Smooth muscle cell of the brain vasculature (primary cell): ENCODE measurements around the gene PYGO1.
A peak's percentile ranks its signal among the peaks of the same experiment; 100 is the strongest.
"Not testable (repeated sequence)": the region's sequence is repeated elsewhere in the genome, so short reads cannot be mapped to it uniquely, and the experiment has no call there.

Source experiments
- DNase-seq: peaks from one replicate; pipeline ENCODE4 v3.0.0-alpha.2; 2012; ENCODE audit warnings: low read depth, low spot score

Gene PYGO1

DNA sequence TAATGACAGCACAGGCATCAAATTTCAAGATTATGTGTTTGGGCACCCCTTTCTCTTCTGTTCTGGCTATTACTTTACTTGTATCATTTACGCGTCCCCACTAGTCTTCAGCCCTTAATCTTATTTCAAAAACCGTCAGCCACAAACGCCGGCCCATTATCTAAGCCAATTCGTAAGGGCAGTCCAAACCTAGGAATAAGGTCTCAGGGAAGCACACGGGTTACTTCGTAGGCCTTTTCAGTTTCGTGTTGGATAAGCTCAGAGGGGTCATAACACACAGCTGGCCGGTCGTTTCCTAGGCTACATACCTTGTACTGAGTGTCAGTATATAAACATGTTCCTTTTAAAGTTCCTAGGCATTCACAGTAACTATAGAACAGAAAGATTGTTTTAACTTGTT is 75.0 kb downstream of the PYGO1 start:
- no peak for DNase-seq

DNA sequence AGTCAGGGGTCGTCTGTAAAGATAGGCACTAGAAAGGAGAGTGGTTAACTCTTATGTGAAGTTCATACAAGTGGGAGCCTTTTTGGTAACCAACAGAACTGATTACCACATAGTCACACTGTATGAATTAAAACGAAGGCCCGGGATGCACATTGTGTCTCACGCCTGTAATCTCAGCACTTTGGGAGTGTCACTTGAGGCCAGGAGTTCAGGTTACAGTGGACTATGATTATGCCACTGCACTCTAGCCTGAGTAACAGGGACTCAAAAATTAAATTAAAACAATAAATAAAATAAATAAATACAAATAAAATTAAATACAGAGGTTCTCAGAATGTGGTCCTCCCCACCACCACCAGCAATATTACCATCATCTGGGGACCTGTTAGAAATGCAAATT is 80.6 kb downstream of the PYGO1 start:
- DNase-seq, result no peak

DNA sequence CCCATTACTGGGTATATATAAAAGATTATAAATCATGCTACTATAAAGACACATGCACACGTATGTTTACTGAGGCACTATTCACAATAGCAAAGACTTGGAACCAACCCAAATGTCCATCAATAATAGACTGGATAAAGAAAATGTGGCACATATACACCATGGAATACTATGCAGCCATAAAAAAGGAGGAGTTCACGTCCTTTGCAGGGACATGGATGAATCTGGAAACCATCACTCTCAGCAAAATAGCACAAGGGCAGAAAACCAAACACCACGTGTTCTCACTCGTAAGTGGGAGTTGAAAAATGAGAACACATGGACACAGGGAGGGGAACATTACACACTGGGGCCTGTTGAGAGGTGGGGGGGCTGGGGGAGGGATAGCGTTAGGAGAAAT is 82.7 kb downstream of the PYGO1 start:
- not testable (repeated sequence) for DNase-seq

DNA sequence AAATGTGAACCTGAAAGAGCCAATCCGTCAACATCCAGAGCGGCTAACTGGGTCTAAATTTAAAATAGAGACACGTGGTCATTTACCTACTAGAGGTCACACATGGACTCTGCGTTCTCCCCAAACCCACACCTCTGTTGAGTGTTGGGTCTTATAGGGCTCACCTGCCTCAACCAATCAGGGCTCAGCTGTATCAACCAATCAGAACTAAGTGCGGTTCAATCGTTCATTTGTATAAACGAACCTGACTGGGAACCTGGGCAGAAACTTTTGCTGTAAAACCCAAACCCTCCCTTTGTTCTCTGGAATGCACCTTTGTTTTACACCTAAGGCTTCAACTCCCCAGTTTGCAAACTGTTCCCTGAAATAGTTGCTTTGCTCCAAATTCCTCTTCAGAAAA is 89.0 kb downstream of the PYGO1 start:
- DNase-seq, result no peak

DNA sequence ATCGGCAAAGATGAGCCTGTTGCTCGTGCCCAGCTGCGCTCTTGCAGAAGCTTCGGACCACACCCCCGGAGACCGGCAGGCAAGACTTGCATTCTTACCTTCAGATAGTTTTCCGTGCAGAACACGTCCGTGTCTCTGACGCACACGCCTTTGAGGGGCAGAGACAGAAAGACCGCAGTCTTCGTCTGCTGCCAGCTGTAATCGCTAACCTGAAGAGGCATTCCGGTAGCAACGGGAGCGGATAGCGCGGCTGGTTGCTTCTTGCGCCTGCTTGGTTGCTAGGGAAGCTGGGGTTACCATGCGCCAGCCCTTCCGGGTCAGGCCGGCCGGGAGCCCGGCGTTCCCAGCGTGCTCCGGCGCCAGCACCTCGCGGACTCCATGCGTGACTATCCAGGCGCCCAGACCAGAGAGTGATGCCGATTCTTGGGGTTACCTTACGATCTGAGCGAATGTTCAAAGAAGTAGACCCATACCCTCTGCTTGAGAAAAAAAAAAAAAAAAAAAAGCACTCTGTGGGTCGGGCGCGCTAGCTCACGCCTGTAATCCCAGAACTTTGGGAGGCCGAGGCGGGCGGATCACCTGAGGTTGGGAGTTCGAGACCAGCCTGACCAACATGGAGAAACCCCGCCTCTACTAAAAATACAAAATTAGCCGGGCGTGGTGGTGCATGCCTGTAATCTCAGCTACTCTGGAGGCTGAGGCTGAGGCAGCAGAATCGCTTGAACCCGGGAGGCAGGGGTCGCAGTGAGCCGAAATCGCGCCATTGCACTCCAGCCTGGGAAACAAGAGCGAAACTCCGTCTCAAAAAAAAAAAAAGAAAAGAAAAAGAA is 89.8 kb downstream of the PYGO1 start:
- peak; percentile 52 for DNase-seq

DNA sequence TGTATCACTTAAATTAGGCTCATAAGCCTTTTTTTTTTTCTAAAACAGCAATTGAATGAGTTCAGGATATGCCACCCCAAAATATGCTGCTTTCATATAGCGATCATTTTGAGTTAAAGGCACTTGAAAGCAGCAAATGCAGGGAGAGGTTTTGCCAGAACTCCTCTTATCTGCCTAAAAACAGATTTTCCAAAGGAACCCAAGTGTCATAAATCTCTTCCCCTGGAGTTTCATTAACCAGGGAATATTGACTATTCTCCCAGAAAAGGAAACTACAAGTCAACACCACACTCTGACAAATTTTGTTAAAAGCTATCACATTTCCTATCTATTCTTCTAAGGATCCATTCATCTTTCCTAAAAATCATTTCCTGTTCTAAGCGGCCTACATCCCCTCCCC is 91.4 kb downstream of the PYGO1 start:
- DNase-seq, result no peak

DNA sequence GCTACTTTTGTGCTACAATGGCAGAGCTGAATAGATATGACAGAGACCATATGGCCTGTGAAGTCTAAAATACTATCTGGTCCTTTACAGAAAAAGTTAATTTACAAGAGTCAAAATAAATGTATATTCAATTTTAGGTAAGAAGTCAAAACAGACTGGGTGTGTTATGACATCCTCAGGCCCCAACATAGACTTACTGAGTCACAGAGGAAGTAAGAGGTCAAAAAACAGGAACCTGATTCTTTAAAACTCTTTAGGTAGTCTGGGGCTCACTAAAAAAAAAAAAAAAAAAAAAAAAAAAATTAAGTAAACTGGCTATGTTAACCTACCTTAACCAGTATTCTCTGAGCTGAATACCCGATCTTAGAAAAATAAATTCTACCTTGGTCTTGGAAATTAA is 93.2 kb downstream of the PYGO1 start:
- DNase-seq, result no peak

DNA sequence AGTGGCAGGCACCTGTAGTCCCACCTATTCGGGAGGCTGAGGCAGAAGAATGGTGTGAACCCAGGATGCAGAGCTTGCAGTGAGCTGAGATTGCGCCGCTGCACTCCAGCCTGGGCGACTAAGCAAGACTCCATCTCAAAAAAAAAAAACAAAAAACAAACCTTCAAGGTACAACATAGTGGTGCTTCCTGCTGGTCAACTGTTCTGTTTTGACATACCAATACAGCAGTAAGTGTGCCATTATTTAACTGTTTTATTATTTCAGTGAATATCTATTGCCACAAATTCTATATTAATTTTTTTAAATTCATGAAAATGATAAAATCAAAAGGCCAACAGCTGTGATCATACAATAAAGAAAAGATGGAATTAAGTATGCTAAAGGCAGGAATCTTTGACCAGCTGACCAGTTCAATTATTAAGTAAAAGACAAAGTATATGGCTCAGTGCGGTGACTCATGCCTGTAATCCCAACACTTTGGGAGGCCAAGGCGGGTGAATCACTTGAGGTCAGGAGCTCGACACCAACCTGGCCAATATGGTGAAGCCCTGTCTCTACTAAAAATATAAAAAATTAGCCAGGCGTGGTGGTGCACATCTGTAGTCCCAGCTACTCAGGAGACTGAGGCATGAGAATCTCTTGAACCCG is 99.1 kb downstream of the PYGO1 start:
- DNase-seq, result not testable (repeated sequence)
